ENCODE results near the gene STAM. TPM values are rescaled to one million over a fixed set of nuclear protein-coding genes. Genes with fewer than 3 reads are reported as not detected.

The STAM gene
- total and polyA plus RNA-seq, 9 of the 15 experiments (the other 6 are each of a cell fraction or from before 2014, with no cell fraction given), result 13.8 to 33.5 (median 26.4) TPM

GRCh38 chr10:17616403-17617030, 27.4 kb upstream of the STAM start (continued):
- TF ChIP-seq ZNF740 (CRISPR knock-in tag; IDR thresholded peaks at IDR 0.05) (no peak), ZNF740 (tag; IDR thresholded peaks at IDR 0.05) (no peak), TAL1 (IDR thresholded peaks at IDR 0.05) (peak; percentile 35; the same call in 1 of the 2 replicates), ZNF778 (CRISPR knock-in tag; IDR thresholded peaks at IDR 0.05) (no peak), ZNF121 (CRISPR knock-in tag; conservative IDR thresholded peaks at IDR 0.05) (no peak), VEZF1 (CRISPR knock-in tag; IDR thresholded peaks at IDR 0.05) (peak; percentile 80), MAX (CRISPR knock-in tag; IDR thresholded peaks at IDR 0.05) (no peak), RBM25 (IDR thresholded peaks at IDR 0.05; ENCODE audit: low read depth, low read length, severe bottlenecking) (no peak), ZNF146 (CRISPR knock-in tag; IDR thresholded peaks at IDR 0.05; ENCODE audit: unreplicated experiment) (no peak), EP300 (IDR thresholded peaks at IDR 0.05; ENCODE audit: low read length) (peak; percentile 42; the same call in 1 of the 2 replicates), FOXA3 (CRISPR knock-in tag; conservative IDR thresholded peaks at IDR 0.05 in 1 of 2, IDR thresholded peaks at IDR 0.05 in 1 of 2) (no peak), HMGN3 (IDR thresholded peaks at IDR 0.05; ENCODE audit: borderline replicate concordance, extremely low read depth, insufficient read length, low read depth, low read length) (no peak), STAT5A (IDR thresholded peaks at IDR 0.05; ENCODE audit: borderline replicate concordance, low read length) (0 out of 2 replicates have a peak, but pooled peaks have one; percentile 8), ATF6 (CRISPR knock-in tag; IDR thresholded peaks at IDR 0.05) (no peak), ATF2 (CRISPR knock-in tag; IDR thresholded peaks at IDR 0.05) (no peak), EWSR1 (IDR thresholded peaks at IDR 0.05; ENCODE audit: borderline replicate concordance, low read depth, partially characterized antibody) (no peak), SIRT6 (IDR thresholded peaks at IDR 0.05; ENCODE audit: low read depth, low read length) (no peak), FIP1L1 (IDR thresholded peaks at IDR 0.05; ENCODE audit: low read depth, low read length, poor library complexity, severe bottlenecking) (no peak), MEIS2 (IDR thresholded peaks at IDR 0.05; ENCODE audit: partially characterized antibody) (peak; percentile 35), HNRNPL (IDR thresholded peaks at IDR 0.05; ENCODE audit: low read depth, low read length) (no peak), ZNF324 (CRISPR knock-in tag; IDR thresholded peaks at IDR 0.05) (no peak), NBN (IDR thresholded peaks at IDR 0.05; ENCODE audit: low read depth) (peak; percentile 50; the same call in 1 of the 2 replicates), SNIP1 (IDR thresholded peaks at IDR 0.05; ENCODE audit: low read depth) (no peak)
